ENCODE data around the gene F10. TPM values are rescaled to one million over a fixed set of nuclear protein-coding genes. Genes with fewer than 3 reads are reported as not detected.

The F10 gene
- total and polyA plus RNA-seq, 4 donors, result 2.5 to 18.8 (median 7.7) TPM

DNA sequence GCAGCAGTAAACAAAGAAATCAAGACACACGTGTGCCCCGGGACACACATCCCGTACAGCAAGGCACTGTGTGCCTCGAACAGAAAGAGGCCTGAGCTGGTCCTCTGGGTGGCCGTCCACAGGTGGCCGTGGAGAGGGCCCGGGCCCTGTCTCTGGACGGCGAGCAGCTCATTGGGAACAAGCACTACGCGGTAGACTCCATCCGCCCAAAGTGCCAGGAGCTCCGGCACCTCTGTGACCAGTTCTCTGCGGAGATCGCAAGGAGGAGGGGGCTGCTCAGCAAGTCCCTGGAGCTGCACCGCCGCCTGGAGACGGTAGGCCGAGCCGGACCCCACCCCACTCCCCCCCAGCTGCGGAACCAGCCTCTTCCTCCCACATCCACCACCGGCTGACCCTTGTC is 47.7 kb upstream of the F10 start:
- Histone ChIP-seq H3K9ac (ENCODE audit: insufficient read depth in 1 of 2, low read length in 2 of 2) (no peak overlapping the region), H3K4me3 (no peak overlapping the region), H3K27me3 (ENCODE audit: control insufficient read depth in 3 of 3, insufficient read depth in 3 of 3, low read length in 2 of 3) (no peaks in the 10 kb centered on the region), H3K9me3 (ENCODE audit: control insufficient read depth in 4 of 4, insufficient read depth in 3 of 4, low read length in 3 of 4) (peaks cover 0 to 2% (median 0%) of the 10 kb centered on the region in 4 donors), H3K27ac (ENCODE audit: low read depth in 1 of 2, low read length in 1 of 2) (no peak overlapping the region), H3K36me3 (ENCODE audit: control insufficient read depth in 4 of 4, insufficient read depth in 4 of 4, low read length in 4 of 4) (peaks cover 0 to 29% (median 1%) of the 10 kb centered on the region in 4 donors), H3K4me1 (ENCODE audit: control insufficient read depth in 5 of 5, insufficient read depth in 5 of 5, low read length in 5 of 5) (peaks cover 0 to 5% (median 2%) of the 10 kb centered on the region in 5 donors)
- whole genome bisulfite sequencing, 2 donors, result 94 to 97% methylated on average over 20 to 22 of the region's 22 CpGs
- no peak for ATAC-seq (ENCODE audit: insufficient read depth, low FRiP score)
- no peak for DNase-seq
- TF ChIP-seq, protein P1, sequence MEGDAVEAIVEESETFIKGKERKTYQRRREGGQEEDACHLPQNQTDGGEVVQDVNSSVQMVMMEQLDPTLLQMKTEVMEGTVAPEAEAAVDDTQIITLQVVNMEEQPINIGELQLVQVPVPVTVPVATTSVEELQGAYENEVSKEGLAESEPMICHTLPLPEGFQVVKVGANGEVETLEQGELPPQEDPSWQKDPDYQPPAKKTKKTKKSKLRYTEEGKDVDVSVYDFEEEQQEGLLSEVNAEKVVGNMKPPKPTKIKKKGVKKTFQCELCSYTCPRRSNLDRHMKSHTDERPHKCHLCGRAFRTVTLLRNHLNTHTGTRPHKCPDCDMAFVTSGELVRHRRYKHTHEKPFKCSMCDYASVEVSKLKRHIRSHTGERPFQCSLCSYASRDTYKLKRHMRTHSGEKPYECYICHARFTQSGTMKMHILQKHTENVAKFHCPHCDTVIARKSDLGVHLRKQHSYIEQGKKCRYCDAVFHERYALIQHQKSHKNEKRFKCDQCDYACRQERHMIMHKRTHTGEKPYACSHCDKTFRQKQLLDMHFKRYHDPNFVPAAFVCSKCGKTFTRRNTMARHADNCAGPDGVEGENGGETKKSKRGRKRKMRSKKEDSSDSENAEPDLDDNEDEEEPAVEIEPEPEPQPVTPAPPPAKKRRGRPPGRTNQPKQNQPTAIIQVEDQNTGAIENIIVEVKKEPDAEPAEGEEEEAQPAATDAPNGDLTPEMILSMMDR (IDR thresholded peaks at IDR 0.05; ENCODE audit: control extremely low read depth, extremely low read depth), result no peak

GRCh38 chr13:113075711-113076110 is 46.9 kb upstream of the F10 start:
- ATAC-seq (ENCODE audit: insufficient read depth, low FRiP score), result no peak
- 96 to 97% methylated on average over 17 of the region's 17 CpGs for WGBS, 2 donors
- TF ChIP-seq, protein P1 (IDR thresholded peaks at IDR 0.05; ENCODE audit: control extremely low read depth, extremely low read depth), result no peak

GRCh38 chr13:113076681-113077401 is 45.8 kb upstream of the F10 start:
- peaks cover 0 to 2% (median 0%) of the 10 kb centered on the region in 4 donors for H3K9me3 ChIP-seq (ENCODE audit: control insufficient read depth in 4 of 4, insufficient read depth in 3 of 4, low read length in 3 of 4)
- H3K9ac ChIP-seq (ENCODE audit: insufficient read depth in 1 of 2, low read length in 2 of 2), result no peak overlapping the region
- H3K4me1 ChIP-seq (ENCODE audit: control insufficient read depth in 5 of 5, insufficient read depth in 5 of 5, low read length in 5 of 5), result peaks cover 0 to 5% (median 2%) of the 10 kb centered on the region in 5 donors
- H3K27me3 ChIP-seq (ENCODE audit: control insufficient read depth in 3 of 3, insufficient read depth in 3 of 3, low read length in 2 of 3), result no peaks in the 10 kb centered on the region
- H3K36me3 ChIP-seq (ENCODE audit: control insufficient read depth in 4 of 4, insufficient read depth in 4 of 4, low read length in 4 of 4), result peaks cover 0 to 33% (median under 1%) of the 10 kb centered on the region in 4 donors
- TF ChIP-seq, protein P1 (IDR thresholded peaks at IDR 0.05; ENCODE audit: control extremely low read depth, extremely low read depth), result no peak
- DNase-seq (no peak), ATAC-seq (ENCODE audit: insufficient read depth, low FRiP score) (no peak)
- no peak overlapping the region for H3K4me3 ChIP-seq
- H3K27ac ChIP-seq (ENCODE audit: low read depth in 1 of 2, low read length in 1 of 2), result no peak overlapping the region
- 94 to 95% methylated on average over 38 to 39 of the region's 39 CpGs for WGBS, 2 donors

More at GRCh38 chr13:113075711-113076110, 46.9 kb upstream of the F10 start:
- no peak for DNase-seq
- Histone ChIP-seq H3K4me3 (no peak overlapping the region), H3K36me3 (ENCODE audit: control insufficient read depth in 4 of 4, insufficient read depth in 4 of 4, low read length in 4 of 4) (peaks cover 0 to 30% (median 1%) of the 10 kb centered on the region in 4 donors), H3K4me1 (ENCODE audit: control insufficient read depth in 5 of 5, insufficient read depth in 5 of 5, low read length in 5 of 5) (peaks cover 0 to 5% (median 2%) of the 10 kb centered on the region in 5 donors), H3K27ac (ENCODE audit: low read depth in 1 of 2, low read length in 1 of 2) (no peak overlapping the region), H3K9me3 (ENCODE audit: control insufficient read depth in 4 of 4, insufficient read depth in 3 of 4, low read length in 3 of 4) (peaks cover 0 to 2% (median 0%) of the 10 kb centered on the region in 4 donors), H3K27me3 (ENCODE audit: control insufficient read depth in 3 of 3, insufficient read depth in 3 of 3, low read length in 2 of 3) (no peaks in the 10 kb centered on the region), H3K9ac (ENCODE audit: insufficient read depth in 1 of 2, low read length in 2 of 2) (no peak overlapping the region)

Measured in lung (tissue), 12 donors.